ENCODE results near the gene C6orf132. TPM values are rescaled to one million over a fixed set of nuclear protein-coding genes. Genes with fewer than 3 reads are reported as not detected.

Gene C6orf132
- total RNA-seq, 1 donor from 2014 or later: 11.8 TPM

DNA sequence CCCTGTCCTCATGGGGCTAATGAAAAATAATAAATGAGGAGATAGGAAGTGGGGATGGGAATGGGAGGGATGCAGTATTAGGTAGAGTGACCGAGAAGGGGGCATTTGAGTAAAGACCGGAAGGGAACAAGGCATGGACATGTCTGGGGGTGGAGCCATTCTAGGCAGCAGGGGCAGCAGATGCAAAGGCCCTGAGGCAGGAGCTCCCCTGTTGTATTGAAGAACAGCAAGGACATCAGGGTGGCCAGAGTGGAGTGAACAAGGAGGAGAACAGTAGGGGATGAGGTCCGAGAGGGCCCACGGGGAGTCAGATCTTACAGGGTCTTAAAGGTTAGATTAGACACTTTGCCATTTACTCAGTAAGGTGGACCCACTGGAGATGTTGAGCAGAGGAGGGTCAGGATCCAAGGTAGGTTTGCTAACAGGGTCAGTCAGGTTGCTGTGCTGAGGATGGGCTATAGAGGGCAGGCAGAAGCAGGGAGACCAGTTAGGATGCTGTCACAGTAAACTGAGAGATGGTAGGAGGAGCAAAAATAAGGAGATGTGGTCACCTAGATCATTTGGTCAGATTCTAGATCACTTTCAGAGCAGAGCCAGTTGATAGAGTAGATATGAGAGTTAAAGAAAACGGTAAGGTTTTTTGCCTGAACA, 73.4 kb downstream of the C6orf132 start:
- H3K36me3 Mint-ChIP-seq (ENCODE audit: insufficient read depth): peaks cover 17% of the 10 kb centered on the region
- H3K4me1 Mint-ChIP-seq (ENCODE audit: low read depth): no peaks in the 10 kb centered on the region
- DNase-seq (ENCODE audit: low spot score, unreplicated experiment): no peak
- H3K27me3 Mint-ChIP-seq: no peaks in the 10 kb centered on the region
- H3K4me3 Mint-ChIP-seq (ENCODE audit: low read depth): no peak overlapping the region
- no peak overlapping the region for H3K27ac Mint-ChIP-seq
- H3K9me3 Mint-ChIP-seq (ENCODE audit: low read depth): no peaks in the 10 kb centered on the region
- TF ChIP-seq, protein P1, sequence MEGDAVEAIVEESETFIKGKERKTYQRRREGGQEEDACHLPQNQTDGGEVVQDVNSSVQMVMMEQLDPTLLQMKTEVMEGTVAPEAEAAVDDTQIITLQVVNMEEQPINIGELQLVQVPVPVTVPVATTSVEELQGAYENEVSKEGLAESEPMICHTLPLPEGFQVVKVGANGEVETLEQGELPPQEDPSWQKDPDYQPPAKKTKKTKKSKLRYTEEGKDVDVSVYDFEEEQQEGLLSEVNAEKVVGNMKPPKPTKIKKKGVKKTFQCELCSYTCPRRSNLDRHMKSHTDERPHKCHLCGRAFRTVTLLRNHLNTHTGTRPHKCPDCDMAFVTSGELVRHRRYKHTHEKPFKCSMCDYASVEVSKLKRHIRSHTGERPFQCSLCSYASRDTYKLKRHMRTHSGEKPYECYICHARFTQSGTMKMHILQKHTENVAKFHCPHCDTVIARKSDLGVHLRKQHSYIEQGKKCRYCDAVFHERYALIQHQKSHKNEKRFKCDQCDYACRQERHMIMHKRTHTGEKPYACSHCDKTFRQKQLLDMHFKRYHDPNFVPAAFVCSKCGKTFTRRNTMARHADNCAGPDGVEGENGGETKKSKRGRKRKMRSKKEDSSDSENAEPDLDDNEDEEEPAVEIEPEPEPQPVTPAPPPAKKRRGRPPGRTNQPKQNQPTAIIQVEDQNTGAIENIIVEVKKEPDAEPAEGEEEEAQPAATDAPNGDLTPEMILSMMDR (IDR thresholded peaks at IDR 0.05; ENCODE audit: unreplicated experiment): no peak

DNA sequence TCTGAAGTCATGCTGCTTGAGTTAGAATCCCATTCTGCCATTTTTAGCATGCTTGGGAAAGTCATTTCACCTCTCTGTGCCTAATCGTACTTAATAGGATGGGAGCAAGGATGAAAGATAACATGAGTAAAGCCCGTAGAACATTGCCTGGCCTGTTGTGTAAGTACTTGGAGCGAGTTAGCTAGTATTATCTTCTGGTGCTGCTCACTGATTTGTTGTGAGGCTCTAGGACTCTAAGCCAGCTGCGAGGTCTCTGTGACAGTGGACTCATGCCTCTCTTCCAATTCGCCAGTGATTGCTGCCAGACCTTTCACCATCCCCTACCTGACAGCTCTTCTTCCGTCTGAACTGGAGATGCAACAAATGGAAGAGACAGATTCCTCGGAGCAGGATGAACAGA, 74.2 kb downstream of the C6orf132 start:
- H3K4me1 Mint-ChIP-seq (ENCODE audit: low read depth): no peaks in the 10 kb centered on the region

DNA sequence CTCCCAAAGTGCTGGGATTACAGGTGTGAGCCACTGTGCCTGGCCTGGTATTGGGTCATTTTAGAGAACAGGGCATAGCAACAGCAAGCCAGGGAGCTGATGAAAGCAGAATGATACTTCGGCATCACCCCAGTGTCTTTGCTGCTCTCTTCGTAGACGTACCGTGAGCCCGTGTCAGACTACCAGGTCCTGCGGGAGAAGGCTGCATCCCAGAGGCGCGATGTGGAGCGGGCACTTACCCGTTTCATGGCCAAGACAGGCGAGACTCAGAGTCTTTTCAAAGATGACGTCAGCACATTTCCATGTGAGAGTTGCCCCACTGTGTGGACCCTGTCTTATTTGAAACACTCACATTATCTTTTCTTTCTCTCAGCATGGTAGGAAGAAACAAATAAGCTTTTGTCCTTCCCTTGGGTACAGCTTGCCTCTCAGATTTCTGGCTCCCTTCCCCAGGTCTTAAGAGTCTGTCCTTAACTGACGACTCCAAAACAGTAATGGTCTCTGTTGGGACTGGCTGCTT, 76.2 kb downstream of the C6orf132 start:
- no peaks in the 10 kb centered on the region for H3K9me3 Mint-ChIP-seq (ENCODE audit: low read depth)
- peaks cover 18% of the 10 kb centered on the region for H3K36me3 Mint-ChIP-seq (ENCODE audit: insufficient read depth)
- H3K27ac Mint-ChIP-seq: no peak overlapping the region

More for the DNA sequence above, 74.2 kb downstream of the C6orf132 start:
- TF ChIP-seq, protein P1 (IDR thresholded peaks at IDR 0.05; ENCODE audit: unreplicated experiment): no peak
- Mint-ChIP-seq H3K27ac (no peak overlapping the region), H3K4me3 (ENCODE audit: low read depth) (no peak overlapping the region), H3K27me3 (no peaks in the 10 kb centered on the region), H3K9me3 (ENCODE audit: low read depth) (no peaks in the 10 kb centered on the region), H3K36me3 (ENCODE audit: insufficient read depth) (peaks cover 15% of the 10 kb centered on the region)
- DNase-seq (ENCODE audit: low spot score, unreplicated experiment): no peak

DNA sequence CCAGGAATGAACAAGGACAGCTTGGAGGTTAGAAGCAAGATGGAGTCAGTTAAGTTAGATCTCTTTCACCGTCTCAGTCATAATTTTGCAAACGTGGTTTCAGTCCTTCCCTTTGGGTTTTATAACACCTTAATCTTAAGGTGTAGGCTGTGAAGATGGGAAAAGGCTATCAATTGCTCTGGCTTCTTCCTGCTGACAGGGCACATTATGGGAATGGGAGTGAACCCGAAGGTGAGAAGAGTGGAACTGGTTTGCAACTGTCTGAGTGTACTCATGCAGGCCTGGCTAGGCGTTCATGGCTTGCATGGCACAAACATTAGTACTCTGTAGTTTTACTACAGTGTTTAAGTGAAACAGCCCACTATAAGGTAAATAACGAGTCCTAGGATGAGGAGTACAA, 82.7 kb downstream of the C6orf132 start:
- Mint-ChIP-seq H3K27ac (no peak overlapping the region), H3K4me1 (ENCODE audit: low read depth) (no peaks in the 10 kb centered on the region), H3K4me3 (ENCODE audit: low read depth) (no peak overlapping the region), H3K27me3 (no peaks in the 10 kb centered on the region), H3K36me3 (ENCODE audit: insufficient read depth) (peaks cover 60% of the 10 kb centered on the region), H3K9me3 (ENCODE audit: low read depth) (peaks cover 6% of the 10 kb centered on the region)
- TF ChIP-seq, protein P1 (IDR thresholded peaks at IDR 0.05; ENCODE audit: unreplicated experiment): no peak
- DNase-seq (ENCODE audit: low spot score, unreplicated experiment): no peak

More for the DNA sequence above, 76.2 kb downstream of the C6orf132 start:
- no peak overlapping the region for H3K4me3 Mint-ChIP-seq (ENCODE audit: low read depth)
- H3K27me3 Mint-ChIP-seq: no peaks in the 10 kb centered on the region
- no peak for DNase-seq (ENCODE audit: low spot score, unreplicated experiment)
- TF ChIP-seq, protein P1 (IDR thresholded peaks at IDR 0.05; ENCODE audit: unreplicated experiment): no peak
- no peaks in the 10 kb centered on the region for H3K4me1 Mint-ChIP-seq (ENCODE audit: low read depth)

DNA sequence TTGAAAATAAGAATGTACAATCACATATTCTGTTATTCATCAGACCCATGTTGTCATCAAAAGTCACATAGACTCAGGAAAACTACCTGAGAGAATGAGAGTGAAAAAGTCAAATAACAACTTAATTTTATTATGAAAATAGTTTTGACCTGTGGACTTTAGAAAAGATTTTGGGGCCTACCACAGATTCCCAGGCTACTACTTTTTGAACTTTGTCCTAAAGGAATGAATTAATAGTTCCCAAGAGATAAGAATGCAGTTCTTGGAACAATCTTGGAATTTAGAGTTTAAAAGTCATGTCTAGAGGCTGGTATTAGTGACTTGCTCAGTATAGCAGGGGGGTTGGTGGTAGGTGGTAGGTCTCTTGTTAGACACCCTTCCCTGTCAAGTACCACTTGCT, 88.8 kb downstream of the C6orf132 start:
- Mint-ChIP-seq H3K27me3 (no peaks in the 10 kb centered on the region), H3K4me3 (ENCODE audit: low read depth) (no peak overlapping the region), H3K27ac (no peak overlapping the region), H3K4me1 (ENCODE audit: low read depth) (peaks cover 4% of the 10 kb centered on the region), H3K36me3 (ENCODE audit: insufficient read depth) (peaks cover 29% of the 10 kb centered on the region), H3K9me3 (ENCODE audit: low read depth) (no peaks in the 10 kb centered on the region)
- TF ChIP-seq, protein P1 (IDR thresholded peaks at IDR 0.05; ENCODE audit: unreplicated experiment): no peak
- no peak for DNase-seq (ENCODE audit: low spot score, unreplicated experiment)

Data from progenitor cell of endocrine pancreas (in vitro differentiated cells).